HUES48 (cell line): Measurements from ENCODE around the gene DDX28.
"Not testable (repeated sequence)": the region's sequence is repeated elsewhere in the genome, so short reads cannot be mapped to it uniquely, and the experiment has no call there.

Experiments
- H3K27ac ChIP-seq: one replicate; pipeline ENCODE4 v1.7.0; 2013; ENCODE audit warnings: low read depth, low read length, inconsistent platforms
- H3K27me3 ChIP-seq: 2 replicates; pipeline ENCODE4 v1.6.1; 2013; ENCODE audit warnings: mild to moderate bottlenecking, low read length; ENCODE audit not compliant: control insufficient read depth, insufficient read depth
- H3K36me3 ChIP-seq: 2 replicates; pipeline ENCODE4 v1.6.1; 2013; ENCODE audit warnings: low read length; ENCODE audit not compliant: control insufficient read depth, insufficient read depth
- H3K4me1 ChIP-seq: 2 replicates; pipeline ENCODE4 v1.6.1; 2013; ENCODE audit warnings: mild to moderate bottlenecking, low read length; ENCODE audit not compliant: control insufficient read depth, insufficient read depth
- H3K4me3 ChIP-seq: 2 replicates; pipeline ENCODE4 v1.5.1; 2013; ENCODE audit warnings: mild to moderate bottlenecking, low read depth, low read length
- H3K9ac ChIP-seq: 2 replicates; pipeline ENCODE4 v1.6.1; 2013; ENCODE audit warnings: mild to moderate bottlenecking, low read depth, low read length, moderate library complexity
- H3K9me3 ChIP-seq: 2 replicates; pipeline ENCODE4 v1.6.1; 2013; ENCODE audit warnings: low read length; ENCODE audit not compliant: control insufficient read depth, insufficient read depth

The DDX28 gene

DNA sequence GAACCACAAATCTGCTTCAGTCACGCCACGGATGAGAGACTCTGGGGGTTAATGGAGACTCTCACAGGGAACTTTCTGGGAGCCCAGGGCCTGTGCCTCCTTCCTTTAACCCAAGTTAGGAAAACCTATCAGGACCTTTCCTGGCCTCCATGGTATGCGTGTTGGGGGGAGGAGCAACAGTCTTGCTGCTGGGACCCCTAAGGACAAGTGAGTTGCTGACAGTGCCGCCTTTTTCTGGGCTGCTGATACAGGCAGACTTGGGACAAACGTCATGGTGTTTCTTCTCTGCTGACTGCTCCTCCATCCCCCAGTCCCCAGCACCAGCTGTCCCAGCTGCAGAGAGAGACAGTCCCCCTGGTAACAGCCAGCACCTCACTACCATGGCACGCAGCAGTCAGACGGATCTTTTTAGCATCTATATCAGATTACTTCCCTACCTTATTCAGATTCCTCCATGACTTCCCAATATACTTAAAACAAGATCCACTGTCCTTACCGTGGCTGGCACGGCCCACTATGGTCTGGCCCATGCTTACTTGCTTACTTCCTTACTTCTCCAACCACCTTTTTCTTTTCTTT, 13.8 kb downstream of the DDX28 start:
- Histone ChIP-seq H3K36me3 (no peaks in the 10 kb centered on the region), H3K4me1 (peaks cover 6% of the 10 kb centered on the region; the same call in 1 of the 2 replicates), H3K27ac (no peak overlapping the region), H3K9me3 (no peaks in the 10 kb centered on the region), H3K27me3 (no peaks in the 10 kb centered on the region), H3K4me3 (no peak overlapping the region), H3K9ac (no peak overlapping the region)

DNA sequence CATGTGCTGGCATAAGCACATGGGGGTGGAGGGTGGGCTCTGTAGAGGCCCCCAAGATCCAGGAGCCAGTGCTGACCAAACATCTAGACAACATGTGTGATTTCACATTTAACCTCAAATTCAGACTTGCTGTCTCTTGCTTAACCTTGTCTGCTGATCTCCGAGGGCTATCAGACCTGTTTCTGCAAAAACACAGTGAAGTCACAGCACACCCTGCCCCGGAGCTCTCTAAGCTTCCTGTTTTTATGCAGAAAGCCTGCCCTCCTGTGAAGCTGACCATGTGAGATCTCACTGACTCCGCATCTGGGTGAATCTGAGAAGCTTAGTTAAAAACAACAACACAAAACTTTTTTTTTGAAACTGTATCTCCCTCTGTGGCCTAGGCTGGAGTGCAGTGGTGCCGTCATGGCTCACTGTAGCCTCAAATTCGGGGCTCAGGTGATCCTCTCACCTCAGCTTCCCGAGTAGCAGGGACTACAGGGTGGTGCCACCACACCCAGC, 17.2 kb downstream of the DDX28 start:
- no peak overlapping the region for H3K9ac ChIP-seq
- no peaks in the 10 kb centered on the region for H3K9me3 ChIP-seq

DNA sequence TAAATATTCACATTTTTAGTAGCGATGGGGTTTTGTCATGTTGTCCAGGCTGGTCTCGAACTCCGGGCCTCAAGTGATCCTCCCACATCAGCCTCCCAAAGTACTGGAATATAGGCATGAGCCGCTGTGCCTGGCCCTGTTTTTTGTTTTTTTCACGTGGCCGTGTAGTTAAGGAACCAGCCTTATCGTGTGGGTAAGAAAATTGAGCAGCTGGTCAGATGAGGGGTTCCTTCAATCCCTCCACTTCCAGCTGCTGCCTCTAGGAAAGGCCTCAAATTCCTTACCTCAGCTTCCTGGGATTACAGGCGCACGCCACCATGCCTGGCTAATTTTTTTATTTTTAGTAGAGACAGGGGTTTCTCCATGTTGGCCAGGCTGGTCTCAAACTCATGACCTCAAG, 17.8 kb downstream of the DDX28 start:
- H3K27ac ChIP-seq, result peak overlapping the region; percentile 67
- no peaks in the 10 kb centered on the region for H3K27me3 ChIP-seq
- H3K9ac ChIP-seq, result no peak overlapping the region
- no peaks in the 10 kb centered on the region for H3K36me3 ChIP-seq
- H3K4me3 ChIP-seq, result no peak overlapping the region
- H3K4me1 ChIP-seq, result peaks cover 6% of the 10 kb centered on the region; the same call in 1 of the 2 replicates
- no peaks in the 10 kb centered on the region for H3K9me3 ChIP-seq

More for the DNA sequence above, 17.2 kb downstream of the DDX28 start:
- peaks cover 6% of the 10 kb centered on the region; the same call in 1 of the 2 replicates for H3K4me1 ChIP-seq
- no peaks in the 10 kb centered on the region for H3K36me3 ChIP-seq
- no peaks in the 10 kb centered on the region for H3K27me3 ChIP-seq
- H3K4me3 ChIP-seq, result no peak overlapping the region
- peak overlapping the region; percentile 67 for H3K27ac ChIP-seq

DNA sequence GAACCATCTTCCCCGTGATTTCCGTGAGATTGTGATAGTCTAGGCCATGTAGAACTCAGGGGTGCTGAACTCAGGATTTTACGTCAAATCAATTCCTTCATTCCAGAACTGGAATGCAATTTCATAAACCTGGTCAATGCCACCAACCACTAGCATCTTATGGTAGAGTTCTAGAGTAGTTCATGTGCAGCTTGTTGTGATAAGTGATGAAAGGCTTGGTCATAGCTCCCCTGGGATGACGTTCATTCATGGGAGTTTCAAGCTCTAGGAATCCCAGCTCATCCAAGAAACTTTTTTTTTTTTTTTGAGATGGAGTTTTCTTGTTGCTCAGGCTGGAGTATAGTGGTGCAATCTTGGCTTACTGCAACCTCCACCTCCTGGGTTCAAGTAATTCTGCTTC, 20.0 kb downstream of the DDX28 start:
- Histone ChIP-seq H3K9me3 (no peaks in the 10 kb centered on the region), H3K4me3 (no peak overlapping the region), H3K27ac (no peak overlapping the region), H3K4me1 (peaks cover 6% of the 10 kb centered on the region; the same call in 1 of the 2 replicates), H3K9ac (no peak overlapping the region), H3K36me3 (no peaks in the 10 kb centered on the region), H3K27me3 (no peaks in the 10 kb centered on the region)

DNA sequence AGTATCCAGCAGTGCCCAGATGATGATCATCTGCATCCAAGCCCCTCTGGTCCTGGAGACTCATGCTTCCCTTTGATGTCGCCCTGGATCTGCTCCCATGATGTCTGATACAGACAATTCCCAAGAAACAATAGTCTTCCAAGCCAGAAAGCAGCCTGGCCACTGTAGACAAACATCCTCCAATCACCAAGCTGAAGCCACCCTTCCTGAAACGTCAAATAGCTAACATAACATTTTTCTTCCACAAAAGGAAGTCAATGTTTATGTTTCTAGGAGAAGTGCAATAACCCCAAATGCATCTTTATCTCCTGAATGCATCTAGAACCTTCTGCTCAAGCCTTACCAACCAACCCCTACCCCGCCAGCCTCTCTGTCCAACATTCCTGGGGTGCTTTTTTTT, 22.6 kb downstream of the DDX28 start:
- no peak overlapping the region for H3K27ac ChIP-seq
- no peak overlapping the region for H3K4me3 ChIP-seq
- H3K4me1 ChIP-seq, result peaks cover under 1% of the 10 kb centered on the region; the same call in 1 of the 2 replicates
- no peaks in the 10 kb centered on the region for H3K9me3 ChIP-seq
- no peak overlapping the region for H3K9ac ChIP-seq
- H3K27me3 ChIP-seq, result no peaks in the 10 kb centered on the region
- no peaks in the 10 kb centered on the region for H3K36me3 ChIP-seq

DNA sequence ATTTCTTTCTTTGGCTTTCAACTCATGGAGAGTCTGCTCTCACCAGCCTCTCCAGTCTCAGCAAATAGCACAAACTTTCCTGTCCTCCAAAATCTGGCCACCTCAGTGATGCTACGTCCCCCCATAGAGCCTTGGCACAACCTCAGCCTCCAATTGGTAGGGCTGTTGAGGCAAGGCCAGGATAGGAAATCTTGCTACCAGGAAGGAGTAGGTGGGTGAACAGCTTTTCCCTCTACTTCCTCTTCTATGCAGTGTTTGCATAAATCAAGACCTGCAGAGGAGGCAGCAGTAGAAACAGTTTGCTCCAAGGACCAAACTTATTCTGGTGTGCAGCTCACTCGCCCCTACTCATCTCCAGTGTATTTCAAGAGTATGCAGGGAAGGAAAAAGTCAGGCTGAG, 23.0 kb downstream of the DDX28 start:
- H3K4me3 ChIP-seq, result no peak overlapping the region

DNA sequence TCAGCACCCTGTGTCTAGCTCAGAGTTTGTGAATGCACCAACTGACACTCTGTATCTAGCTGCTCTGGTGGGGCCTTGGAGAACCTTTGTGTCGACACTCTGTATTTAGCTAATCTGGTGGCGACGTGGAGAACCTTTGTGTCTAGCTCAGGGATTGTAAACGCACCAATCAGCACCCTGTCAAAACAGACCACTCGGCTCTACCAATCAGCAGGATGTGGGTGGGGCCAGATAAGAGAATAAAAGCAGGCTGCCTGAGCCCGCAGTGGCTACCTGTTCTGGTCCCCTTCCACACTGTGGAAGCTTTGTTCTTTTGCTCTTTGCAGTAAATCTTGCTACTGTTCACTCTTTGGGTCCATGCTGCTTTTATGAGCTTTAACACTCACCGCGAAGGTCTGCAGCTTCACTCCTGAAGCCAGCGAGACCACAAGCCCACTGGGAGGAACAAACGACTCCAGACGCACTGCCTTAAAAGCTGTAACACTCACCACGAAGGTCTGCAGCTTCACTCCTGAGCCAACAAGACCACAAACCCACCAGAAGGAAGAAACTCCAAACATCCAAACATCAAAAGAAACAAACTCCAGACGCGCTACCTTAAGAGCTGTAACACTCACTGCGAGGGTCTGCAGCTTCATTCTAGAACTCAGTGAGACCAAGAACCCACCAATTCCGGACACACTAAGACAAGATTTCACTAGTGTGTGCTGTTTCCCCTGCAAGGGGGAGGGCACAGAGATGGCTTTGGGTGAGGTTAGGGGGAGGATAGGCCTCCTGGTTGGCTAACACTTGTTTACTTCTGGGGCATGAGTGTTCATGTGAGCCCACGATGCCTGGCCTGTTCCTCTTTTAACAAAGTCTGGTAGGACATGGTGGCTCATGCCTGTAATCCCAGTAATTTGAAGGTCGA, 24.0 kb downstream of the DDX28 start, which contains the start of gene DPEP2:
Gene DPEP2, minus strand, starts transcription at position 706 of the 910 bp plus-strand sequence. CDS start 6,272 bp downstream, outside the sequence.
- not testable (repeated sequence) for H3K27ac ChIP-seq

More for the DNA sequence above, 23.0 kb downstream of the DDX28 start:
- Histone ChIP-seq H3K4me1 (no peaks in the 10 kb centered on the region), H3K9ac (no peak overlapping the region), H3K27ac (no peak overlapping the region), H3K27me3 (no peaks in the 10 kb centered on the region), H3K36me3 (no peaks in the 10 kb centered on the region), H3K9me3 (no peaks in the 10 kb centered on the region)

DNA sequence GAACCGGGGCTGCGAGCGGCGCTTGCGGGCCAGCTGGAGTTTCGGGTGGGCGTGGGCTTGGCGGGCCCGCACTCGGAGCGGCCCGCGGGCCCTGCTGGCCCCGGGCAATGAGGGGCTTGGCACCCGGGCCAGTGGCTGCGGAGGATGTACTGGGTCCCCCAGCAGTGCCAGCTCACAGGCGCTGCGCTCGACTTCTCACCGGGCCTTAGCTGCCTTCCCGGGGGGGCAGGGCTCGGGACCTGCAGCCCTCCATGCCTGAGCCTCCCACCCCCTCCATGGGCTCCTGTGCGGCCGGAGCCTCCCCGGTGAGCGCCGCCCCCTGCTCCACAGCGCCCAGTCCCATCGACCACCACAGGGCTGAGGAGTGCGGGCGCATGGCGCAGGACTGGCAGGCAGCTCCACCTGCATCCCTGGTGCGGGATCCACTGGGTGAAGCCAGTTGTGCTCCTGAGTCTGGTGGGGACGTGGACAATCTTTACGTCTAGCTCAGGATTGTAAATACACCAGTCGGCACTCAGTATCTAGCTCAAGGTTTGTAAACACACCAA, 24.7 kb downstream of the DDX28 start:
- H3K4me1 ChIP-seq, H3K27ac ChIP-seq, H3K4me3 ChIP-seq, H3K9ac ChIP-seq, H3K9me3 ChIP-seq, H3K27me3 ChIP-seq, H3K36me3 ChIP-seq: not testable (repeated sequence)

More for the DNA sequence above, 24.0 kb downstream of the DDX28 start, which contains the start of gene DPEP2:
- not testable (repeated sequence) for H3K9me3 ChIP-seq, H3K4me1 ChIP-seq, H3K36me3 ChIP-seq, H3K27me3 ChIP-seq, H3K9ac ChIP-seq, H3K4me3 ChIP-seq

DNA sequence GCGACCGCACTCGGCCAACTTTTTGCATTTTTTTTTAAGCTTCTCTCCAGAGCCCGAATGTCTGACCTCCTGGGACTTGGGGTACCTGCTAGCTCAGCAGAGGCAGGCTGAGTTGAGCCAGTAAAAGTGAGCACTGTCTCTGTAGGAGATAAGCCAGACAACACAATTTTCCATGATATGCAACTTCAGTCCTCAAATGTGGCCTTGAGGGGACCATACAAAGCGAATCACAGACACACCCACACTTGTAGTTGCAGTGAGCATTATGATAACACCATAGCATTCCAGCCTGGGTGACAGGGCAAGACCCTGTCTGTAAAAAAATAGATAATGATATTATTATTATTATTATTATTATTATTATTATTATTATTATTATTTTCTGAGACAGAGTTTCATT, 26.4 kb downstream of the DDX28 start:
- Histone ChIP-seq H3K27me3 (peaks cover 13% of the 10 kb centered on the region), H3K9ac (no peak overlapping the region), H3K27ac (no peak overlapping the region), H3K4me3 (no peak overlapping the region), H3K9me3 (no peaks in the 10 kb centered on the region), H3K4me1 (no peaks in the 10 kb centered on the region), H3K36me3 (no peaks in the 10 kb centered on the region)

DNA sequence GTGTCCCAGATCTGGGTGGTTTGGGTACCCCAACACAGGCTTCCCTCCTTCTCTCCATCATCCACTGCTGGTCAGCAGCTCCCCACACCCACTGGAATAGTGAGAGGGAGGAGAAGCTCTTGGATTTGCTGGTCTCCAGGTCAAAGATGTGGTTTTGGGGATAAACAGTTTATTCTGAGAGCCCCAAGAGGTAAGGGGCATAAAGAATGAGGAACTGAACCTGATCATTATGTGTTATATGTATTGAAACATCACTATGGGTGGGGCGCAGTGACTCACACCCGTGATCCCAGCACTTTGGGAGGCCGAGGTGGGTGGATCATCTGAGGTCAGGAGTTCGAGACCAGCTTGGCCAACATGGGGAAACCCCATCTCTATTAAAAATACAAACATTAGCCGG, 27.6 kb downstream of the DDX28 start:
- no peaks in the 10 kb centered on the region for H3K4me1 ChIP-seq
- no peaks in the 10 kb centered on the region for H3K36me3 ChIP-seq
- H3K27ac ChIP-seq, result no peak overlapping the region
- H3K27me3 ChIP-seq, result peaks cover 15% of the 10 kb centered on the region
- H3K4me3 ChIP-seq, result no peak overlapping the region
- H3K9ac ChIP-seq, result no peak overlapping the region
- H3K9me3 ChIP-seq, result no peaks in the 10 kb centered on the region

DNA sequence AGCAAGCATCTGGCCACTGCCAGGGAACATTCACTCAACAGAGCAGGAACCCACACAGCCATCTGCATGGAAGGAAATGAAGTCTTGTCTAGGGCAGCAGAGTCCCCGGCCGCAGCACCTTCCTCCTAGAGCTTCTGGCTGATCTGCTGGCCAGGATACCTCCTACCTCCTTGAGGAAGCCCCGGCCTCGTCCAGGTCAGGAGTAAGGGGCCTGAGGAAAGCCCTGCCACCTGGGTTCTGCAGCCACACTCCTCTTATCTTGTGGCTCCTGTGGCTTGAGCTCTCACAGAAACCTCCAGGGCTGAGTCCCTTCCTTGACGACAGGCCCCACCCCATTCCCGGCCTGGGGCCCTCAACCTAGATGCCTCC, 29.0 kb downstream of the DDX28 start:
- H3K9ac ChIP-seq, H3K27ac ChIP-seq, H3K4me1 ChIP-seq, H3K9me3 ChIP-seq, H3K36me3 ChIP-seq, H3K4me3 ChIP-seq: not testable (repeated sequence)
- H3K27me3 ChIP-seq, result peaks cover 15% of the 10 kb centered on the region
